ENCODE results near the gene DDX27. TPM values are rescaled to one million over a fixed set of nuclear protein-coding genes. Genes with fewer than 3 reads are reported as not detected.

Gene DDX27
- total RNA-seq, 1 donor from 2014 or later = 23.3 TPM

- no peak for TF ChIP-seq CTCF (IDR thresholded peaks at IDR 0.05)
- no peak overlapping the region for H3K4me3 Mint-ChIP-seq (ENCODE audit: unreplicated experiment)
These were observed 51.0 kb downstream of the DDX27 start for GRCh38 chr20:49270177-49270576.

DNA sequence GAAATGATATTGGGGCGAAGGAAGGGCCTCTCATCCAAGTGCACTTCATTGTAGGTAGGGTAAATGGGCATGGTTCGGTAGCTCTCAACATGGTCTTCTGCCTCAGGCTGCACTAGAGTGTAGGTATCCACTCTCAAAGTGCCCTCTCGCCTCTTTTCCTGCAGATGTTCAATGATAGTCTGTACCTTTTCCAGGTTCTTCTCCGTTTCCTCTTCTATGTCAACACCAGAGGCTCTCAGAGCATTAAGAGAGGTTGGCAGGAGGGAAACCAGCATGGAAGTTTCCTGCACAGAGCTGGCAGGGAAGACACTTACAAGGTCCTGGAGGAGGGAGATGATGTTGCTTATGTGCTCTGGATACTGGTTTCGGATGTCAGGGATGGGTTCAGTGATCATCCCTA, 51.5 kb downstream of the DDX27 start:
- TF ChIP-seq CTCF (IDR thresholded peaks at IDR 0.05) = no peak
- Mint-ChIP-seq H3K27ac (ENCODE audit: unreplicated experiment) (no peak overlapping the region), H3K9me3 (ENCODE audit: low read depth) (peaks cover 9% of the 10 kb centered on the region), H3K27me3 (ENCODE audit: low read depth) (no peaks in the 10 kb centered on the region), H3K4me1 (ENCODE audit: low read depth) (peaks cover 47% of the 10 kb centered on the region), H3K36me3 (ENCODE audit: low read depth) (peaks cover 40% of the 10 kb centered on the region), H3K4me3 (ENCODE audit: unreplicated experiment) (no peak overlapping the region)
- no peak for DNase-seq (ENCODE audit: low spot score)

More at GRCh38 chr20:49270177-49270576, 51.0 kb downstream of the DDX27 start:
- Mint-ChIP-seq H3K27ac (ENCODE audit: unreplicated experiment) (no peak overlapping the region), H3K9me3 (ENCODE audit: low read depth) (peaks cover 9% of the 10 kb centered on the region), H3K4me1 (ENCODE audit: low read depth) (peaks cover 45% of the 10 kb centered on the region), H3K36me3 (ENCODE audit: low read depth) (peaks cover 42% of the 10 kb centered on the region), H3K27me3 (ENCODE audit: low read depth) (no peaks in the 10 kb centered on the region)
- DNase-seq (ENCODE audit: low spot score) = no peak

GRCh38 chr20:49272654-49273053, 53.4 kb downstream of the DDX27 start:
- H3K27ac Mint-ChIP-seq (ENCODE audit: unreplicated experiment) = no peak overlapping the region
- DNase-seq (ENCODE audit: low spot score) = no peak
- peaks cover 9% of the 10 kb centered on the region for H3K9me3 Mint-ChIP-seq (ENCODE audit: low read depth)
- H3K4me3 Mint-ChIP-seq (ENCODE audit: unreplicated experiment) = no peak overlapping the region
- no peaks in the 10 kb centered on the region for H3K27me3 Mint-ChIP-seq (ENCODE audit: low read depth)
- H3K4me1 Mint-ChIP-seq (ENCODE audit: low read depth) = peaks cover 45% of the 10 kb centered on the region
- peaks cover 40% of the 10 kb centered on the region for H3K36me3 Mint-ChIP-seq (ENCODE audit: low read depth)
- TF ChIP-seq CTCF (IDR thresholded peaks at IDR 0.05) = no peak

DNA sequence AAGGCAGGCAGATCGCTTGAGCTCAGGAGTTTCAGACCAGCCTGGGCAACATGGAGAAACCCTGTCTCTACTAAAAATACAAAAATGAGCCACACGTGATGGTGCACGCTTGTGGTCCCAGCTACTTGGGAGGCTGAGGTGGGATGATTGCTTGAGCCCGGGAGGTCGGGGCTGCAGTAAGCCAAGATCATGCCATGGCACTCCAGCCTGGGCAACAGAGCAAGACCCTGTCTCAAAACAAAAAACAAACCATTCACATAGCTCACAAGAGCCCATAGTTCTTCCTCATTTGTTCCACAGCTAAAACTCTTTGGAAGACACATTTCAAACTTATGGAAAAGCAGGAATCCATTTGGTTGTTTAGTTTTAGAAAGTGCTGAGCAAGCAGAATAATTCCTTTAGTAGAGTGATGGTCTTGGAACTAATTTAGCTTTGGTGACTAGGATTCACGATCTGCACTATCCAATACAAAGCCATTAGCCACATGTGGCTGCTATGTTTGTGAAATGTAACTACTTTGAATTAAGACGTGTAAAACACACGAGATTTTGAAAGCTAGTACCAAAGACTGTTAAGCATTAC, 54.6 kb downstream of the DDX27 start:
- no peak for DNase-seq (ENCODE audit: low spot score)
- TF ChIP-seq CTCF (IDR thresholded peaks at IDR 0.05) = no peak
- Mint-ChIP-seq H3K27me3 (ENCODE audit: low read depth) (no peaks in the 10 kb centered on the region), H3K4me1 (ENCODE audit: low read depth) (peaks cover 37% of the 10 kb centered on the region), H3K9me3 (ENCODE audit: low read depth) (peaks cover 4% of the 10 kb centered on the region), H3K36me3 (ENCODE audit: low read depth) (peaks cover 39% of the 10 kb centered on the region), H3K4me3 (ENCODE audit: unreplicated experiment) (no peak overlapping the region), H3K27ac (ENCODE audit: unreplicated experiment) (no peak overlapping the region)

- Mint-ChIP-seq H3K4me1 (ENCODE audit: low read depth) (peaks cover 34% of the 10 kb centered on the region), H3K36me3 (ENCODE audit: low read depth) (peaks cover 41% of the 10 kb centered on the region), H3K27me3 (ENCODE audit: low read depth) (no peaks in the 10 kb centered on the region), H3K27ac (ENCODE audit: unreplicated experiment) (no peak overlapping the region), H3K4me3 (ENCODE audit: unreplicated experiment) (no peak overlapping the region), H3K9me3 (ENCODE audit: low read depth) (no peaks in the 10 kb centered on the region)
- DNase-seq (ENCODE audit: low spot score) = no peak
- no peak for TF ChIP-seq CTCF (IDR thresholded peaks at IDR 0.05)
These were observed 56.0 kb downstream of the DDX27 start for GRCh38 chr20:49275216-49275615.
